ENCODE measurements around the gene ADAMTS1.

DNA sequence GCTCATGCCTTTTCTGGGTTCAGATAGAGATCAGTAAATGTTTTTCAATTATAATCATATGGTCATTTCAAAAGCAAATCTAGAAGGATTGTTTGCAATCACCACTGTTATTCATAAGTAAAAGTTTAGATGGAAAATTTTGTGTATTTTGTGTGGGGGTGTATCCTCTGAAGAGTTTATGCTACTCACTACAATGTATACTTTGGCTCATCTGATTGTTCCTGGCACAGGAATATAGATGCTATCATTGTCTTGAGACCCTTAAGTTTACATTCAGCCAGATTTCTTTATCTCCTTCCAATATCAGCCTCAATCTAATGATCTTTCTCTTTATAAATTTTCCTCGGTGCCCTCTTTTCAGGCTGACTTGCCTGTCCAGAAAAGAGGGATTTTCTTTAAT lies 33.0 kb downstream of the ADAMTS1 start:
- TF ChIP-seq ELF4 (CRISPR knock-in tag; IDR thresholded peaks at IDR 0.05; ENCODE audit: low read depth) (no peak), CTCF (IDR thresholded peaks at IDR 0.05) (no peak), TEAD4 (CRISPR knock-in tag; IDR thresholded peaks at IDR 0.05) (no peak), NR3C1 (CRISPR knock-in tag; conservative IDR thresholded peaks at IDR 0.05; ENCODE audit: low read depth) (no peak), NR2C2 (CRISPR knock-in tag; IDR thresholded peaks at IDR 0.05) (no peak), FOXJ3 (CRISPR knock-in tag; IDR thresholded peaks at IDR 0.05; ENCODE audit: borderline replicate concordance) (no peak), ZNF263 (CRISPR knock-in tag; IDR thresholded peaks at IDR 0.05; ENCODE audit: low read depth) (no peak), MYBL2 (CRISPR knock-in tag; IDR thresholded peaks at IDR 0.05) (no peak), TEAD1 (CRISPR knock-in tag; IDR thresholded peaks at IDR 0.05) (no peak), GRHL2 (CRISPR knock-in tag; IDR thresholded peaks at IDR 0.05; ENCODE audit: insufficient replicate concordance, severe bottlenecking) (no peak)
- TF ChIP-seq, protein P1, sequence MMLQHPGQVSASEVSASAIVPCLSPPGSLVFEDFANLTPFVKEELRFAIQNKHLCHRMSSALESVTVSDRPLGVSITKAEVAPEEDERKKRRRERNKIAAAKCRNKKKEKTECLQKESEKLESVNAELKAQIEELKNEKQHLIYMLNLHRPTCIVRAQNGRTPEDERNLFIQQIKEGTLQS (CRISPR knock-in tag; conservative IDR thresholded peaks at IDR 0.05), result no peak
- TF ChIP-seq, protein P2, sequence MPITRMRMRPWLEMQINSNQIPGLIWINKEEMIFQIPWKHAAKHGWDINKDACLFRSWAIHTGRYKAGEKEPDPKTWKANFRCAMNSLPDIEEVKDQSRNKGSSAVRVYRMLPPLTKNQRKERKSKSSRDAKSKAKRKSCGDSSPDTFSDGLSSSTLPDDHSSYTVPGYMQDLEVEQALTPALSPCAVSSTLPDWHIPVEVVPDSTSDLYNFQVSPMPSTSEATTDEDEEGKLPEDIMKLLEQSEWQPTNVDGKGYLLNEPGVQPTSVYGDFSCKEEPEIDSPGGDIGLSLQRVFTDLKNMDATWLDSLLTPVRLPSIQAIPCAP (CRISPR knock-in tag; IDR thresholded peaks at IDR 0.05), result no peak
- TF ChIP-seq, protein P3, sequence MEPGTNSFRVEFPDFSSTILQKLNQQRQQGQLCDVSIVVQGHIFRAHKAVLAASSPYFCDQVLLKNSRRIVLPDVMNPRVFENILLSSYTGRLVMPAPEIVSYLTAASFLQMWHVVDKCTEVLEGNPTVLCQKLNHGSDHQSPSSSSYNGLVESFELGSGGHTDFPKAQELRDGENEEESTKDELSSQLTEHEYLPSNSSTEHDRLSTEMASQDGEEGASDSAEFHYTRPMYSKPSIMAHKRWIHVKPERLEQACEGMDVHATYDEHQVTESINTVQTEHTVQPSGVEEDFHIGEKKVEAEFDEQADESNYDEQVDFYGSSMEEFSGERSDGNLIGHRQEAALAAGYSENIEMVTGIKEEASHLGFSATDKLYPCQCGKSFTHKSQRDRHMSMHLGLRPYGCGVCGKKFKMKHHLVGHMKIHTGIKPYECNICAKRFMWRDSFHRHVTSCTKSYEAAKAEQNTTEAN (CRISPR knock-in tag; IDR thresholded peaks at IDR 0.05), result no peak
- TF ChIP-seq, protein P4, sequence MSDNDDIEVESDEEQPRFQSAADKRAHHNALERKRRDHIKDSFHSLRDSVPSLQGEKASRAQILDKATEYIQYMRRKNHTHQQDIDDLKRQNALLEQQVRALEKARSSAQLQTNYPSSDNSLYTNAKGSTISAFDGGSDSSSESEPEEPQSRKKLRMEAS (CRISPR knock-in tag; IDR thresholded peaks at IDR 0.05), result no peak

All from WTC11 (cell line).